Measurements from ENCODE around the gene PPCDC.

- no peak for TF ChIP-seq POLR2AphosphoS5 (IDR thresholded peaks at IDR 0.05; ENCODE audit: low read depth, low read length)
- TF ChIP-seq MAX (IDR thresholded peaks at IDR 0.05; ENCODE audit: low read depth): no peak
- no peak for TF ChIP-seq CTCF (IDR thresholded peaks at IDR 0.05)
- no peak for TF ChIP-seq MEF2A (IDR thresholded peaks at IDR 0.05; ENCODE audit: borderline replicate concordance, low read depth)
- TF ChIP-seq EP300 (IDR thresholded peaks at IDR 0.05; ENCODE audit: borderline replicate concordance in 1 of 2, low read depth in 1 of 2, low read length in 1 of 2): no peak
- TF ChIP-seq RAD21 (IDR thresholded peaks at IDR 0.05; ENCODE audit: low read length): no peak
- TF ChIP-seq RCOR1 (IDR thresholded peaks at IDR 0.05; ENCODE audit: low read length): no peak
- no peak for TF ChIP-seq GATA2 (CRISPR knock-in tag; IDR thresholded peaks at IDR 0.05)
- TF ChIP-seq REST (IDR thresholded peaks at IDR 0.05; ENCODE audit: low read depth, low read length): no peak
- TF ChIP-seq FOXJ3 (CRISPR knock-in tag; IDR thresholded peaks at IDR 0.05): no peak
- no peak for TF ChIP-seq RXRA (IDR thresholded peaks at IDR 0.05; ENCODE audit: borderline replicate concordance, low read depth)
- TF ChIP-seq, protein P1, sequence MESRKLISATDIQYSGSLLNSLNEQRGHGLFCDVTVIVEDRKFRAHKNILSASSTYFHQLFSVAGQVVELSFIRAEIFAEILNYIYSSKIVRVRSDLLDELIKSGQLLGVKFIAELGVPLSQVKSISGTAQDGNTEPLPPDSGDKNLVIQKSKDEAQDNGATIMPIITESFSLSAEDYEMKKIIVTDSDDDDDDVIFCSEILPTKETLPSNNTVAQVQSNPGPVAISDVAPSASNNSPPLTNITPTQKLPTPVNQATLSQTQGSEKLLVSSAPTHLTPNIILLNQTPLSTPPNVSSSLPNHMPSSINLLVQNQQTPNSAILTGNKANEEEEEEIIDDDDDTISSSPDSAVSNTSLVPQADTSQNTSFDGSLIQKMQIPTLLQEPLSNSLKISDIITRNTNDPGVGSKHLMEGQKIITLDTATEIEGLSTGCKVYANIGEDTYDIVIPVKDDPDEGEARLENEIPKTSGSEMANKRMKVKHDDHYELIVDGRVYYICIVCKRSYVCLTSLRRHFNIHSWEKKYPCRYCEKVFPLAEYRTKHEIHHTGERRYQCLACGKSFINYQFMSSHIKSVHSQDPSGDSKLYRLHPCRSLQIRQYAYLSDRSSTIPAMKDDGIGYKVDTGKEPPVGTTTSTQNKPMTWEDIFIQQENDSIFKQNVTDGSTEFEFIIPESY (IDR thresholded peaks at IDR 0.05; ENCODE audit: borderline replicate concordance, low read depth): no peak
- TF ChIP-seq MXI1 (IDR thresholded peaks at IDR 0.05; ENCODE audit: low read depth, low read length): no peak
Observed at GRCh38 chr15:74997141-74997540, 26.2 kb upstream of the PPCDC start.
